ENCODE data around the gene IL24. TPM values are rescaled to one million over a fixed set of nuclear protein-coding genes. Genes with fewer than 3 reads are reported as not detected.

Gene IL24
- total RNA-seq, 2 donors from 2014 or later, result not detected

DNA sequence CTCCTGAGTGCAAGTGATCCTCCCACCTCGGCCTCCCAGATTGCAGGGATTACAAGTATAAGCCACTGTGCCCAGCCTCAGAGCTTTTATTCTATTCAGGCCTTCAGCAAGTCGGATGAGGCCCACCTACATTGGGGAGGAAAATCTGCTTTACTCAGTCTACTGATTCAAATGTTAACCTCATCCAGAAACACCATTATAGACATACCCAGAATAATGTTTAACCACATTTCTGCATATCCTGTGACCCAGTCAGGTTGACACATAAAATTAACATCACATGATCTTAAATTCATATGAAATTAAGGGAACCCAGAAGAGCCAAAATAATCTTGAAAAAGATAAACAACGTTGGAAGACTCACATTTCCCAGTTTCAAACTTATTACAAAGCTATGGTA, 16.9 kb upstream of the IL24 start:
- H3K4me3 ChIP-seq, result no peak overlapping the region
- ATAC-seq (ENCODE audit: insufficient number of reproducible peaks, low FRiP score, low read depth), result no peak

DNA sequence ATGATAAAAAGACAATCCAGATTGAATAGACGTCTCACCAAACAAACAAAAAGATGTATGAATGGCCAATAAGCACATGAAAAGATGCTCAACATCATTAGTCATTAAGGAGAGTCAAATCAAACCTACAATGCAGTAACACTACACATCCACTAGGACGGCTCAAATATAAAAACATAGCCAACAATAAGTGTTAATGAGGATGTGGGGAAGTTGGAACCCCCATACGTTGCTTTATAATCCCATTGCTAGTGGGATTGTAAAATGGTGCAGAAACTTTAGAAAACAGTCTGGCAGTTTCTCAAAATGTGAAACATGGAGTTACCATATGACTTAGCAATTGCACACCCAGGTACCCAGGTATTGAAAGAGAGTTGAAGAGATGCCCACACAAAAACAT, 14.7 kb upstream of the IL24 start:
- H3K4me1 ChIP-seq (ENCODE audit: control insufficient read depth in 1 of 2, low read depth in 2 of 2), result no peaks in the 10 kb centered on the region
- ATAC-seq (ENCODE audit: insufficient number of reproducible peaks, low FRiP score, low read depth), result no peak
- no peak overlapping the region for H3K27ac ChIP-seq
- H3K4me3 ChIP-seq, result no peak overlapping the region
- H3K27me3 ChIP-seq (replicated peaks; ENCODE audit: insufficient read depth), result no peaks in the 10 kb centered on the region
- H3K36me3 ChIP-seq, result no peaks in the 10 kb centered on the region
- H3K9me3 ChIP-seq, result peaks cover 13% of the 10 kb centered on the region
- no peak for DNase-seq (ENCODE audit: low spot score)
- TF ChIP-seq, protein P1, sequence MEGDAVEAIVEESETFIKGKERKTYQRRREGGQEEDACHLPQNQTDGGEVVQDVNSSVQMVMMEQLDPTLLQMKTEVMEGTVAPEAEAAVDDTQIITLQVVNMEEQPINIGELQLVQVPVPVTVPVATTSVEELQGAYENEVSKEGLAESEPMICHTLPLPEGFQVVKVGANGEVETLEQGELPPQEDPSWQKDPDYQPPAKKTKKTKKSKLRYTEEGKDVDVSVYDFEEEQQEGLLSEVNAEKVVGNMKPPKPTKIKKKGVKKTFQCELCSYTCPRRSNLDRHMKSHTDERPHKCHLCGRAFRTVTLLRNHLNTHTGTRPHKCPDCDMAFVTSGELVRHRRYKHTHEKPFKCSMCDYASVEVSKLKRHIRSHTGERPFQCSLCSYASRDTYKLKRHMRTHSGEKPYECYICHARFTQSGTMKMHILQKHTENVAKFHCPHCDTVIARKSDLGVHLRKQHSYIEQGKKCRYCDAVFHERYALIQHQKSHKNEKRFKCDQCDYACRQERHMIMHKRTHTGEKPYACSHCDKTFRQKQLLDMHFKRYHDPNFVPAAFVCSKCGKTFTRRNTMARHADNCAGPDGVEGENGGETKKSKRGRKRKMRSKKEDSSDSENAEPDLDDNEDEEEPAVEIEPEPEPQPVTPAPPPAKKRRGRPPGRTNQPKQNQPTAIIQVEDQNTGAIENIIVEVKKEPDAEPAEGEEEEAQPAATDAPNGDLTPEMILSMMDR (IDR thresholded peaks at IDR 0.05), result no peak

More for the DNA sequence above, 16.9 kb upstream of the IL24 start:
- no peaks in the 10 kb centered on the region for H3K36me3 ChIP-seq
- no peaks in the 10 kb centered on the region for H3K4me1 ChIP-seq (ENCODE audit: control insufficient read depth in 1 of 2, low read depth in 2 of 2)
- DNase-seq (ENCODE audit: low spot score), result no peak
- H3K9me3 ChIP-seq, result peaks cover 14% of the 10 kb centered on the region
- no peaks in the 10 kb centered on the region for H3K27me3 ChIP-seq (replicated peaks; ENCODE audit: insufficient read depth)
- TF ChIP-seq, protein P1 (IDR thresholded peaks at IDR 0.05), result no peak
- no peak overlapping the region for H3K27ac ChIP-seq

DNA sequence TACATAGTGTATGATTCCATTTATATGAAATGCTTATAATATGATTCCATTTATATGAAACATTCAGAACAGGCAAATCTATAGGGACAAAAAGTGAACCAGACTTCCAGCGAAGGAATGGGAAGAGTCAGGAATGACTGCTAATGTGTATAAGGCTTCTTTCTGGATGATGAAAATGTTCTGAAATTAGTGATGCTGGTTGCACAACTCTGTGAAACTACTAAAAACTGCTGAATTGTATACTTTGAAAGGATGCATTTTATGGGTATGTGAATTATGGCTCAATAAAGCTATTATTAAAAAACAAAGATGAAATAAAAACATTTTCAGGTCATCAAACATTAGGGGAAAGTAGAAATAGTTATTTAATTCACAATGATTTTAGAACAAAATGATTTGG, 14.1 kb upstream of the IL24 start:
- ATAC-seq (ENCODE audit: insufficient number of reproducible peaks, low FRiP score, low read depth) (no peak), DNase-seq (ENCODE audit: low spot score) (no peak)
- Histone ChIP-seq H3K36me3 (no peaks in the 10 kb centered on the region), H3K4me3 (no peak overlapping the region), H3K27ac (no peak overlapping the region), H3K27me3 (replicated peaks; ENCODE audit: insufficient read depth) (no peaks in the 10 kb centered on the region), H3K4me1 (ENCODE audit: control insufficient read depth in 1 of 2, low read depth in 2 of 2) (no peaks in the 10 kb centered on the region), H3K9me3 (peaks cover 9% of the 10 kb centered on the region)
- TF ChIP-seq, protein P1 (IDR thresholded peaks at IDR 0.05), result no peak

DNA sequence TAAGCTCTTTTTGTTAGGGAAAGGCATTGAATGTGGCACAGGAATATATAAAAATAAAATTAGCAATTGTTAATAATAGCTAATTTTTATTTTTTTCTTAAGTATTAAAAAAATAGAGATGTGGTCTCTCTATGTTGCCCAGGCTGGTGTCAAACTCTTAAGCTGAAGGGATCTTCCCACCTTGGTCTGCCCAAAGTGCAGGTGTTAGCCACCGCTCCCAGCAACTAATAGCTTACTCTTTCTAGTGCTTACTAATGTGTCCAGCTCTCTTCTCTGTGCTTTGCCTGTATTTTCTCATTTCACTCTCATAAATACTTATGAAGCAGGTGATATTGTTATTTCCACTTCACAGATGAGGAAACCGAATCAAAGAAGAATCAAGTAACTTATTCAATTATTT, 13.4 kb upstream of the IL24 start:
- no peak for DNase-seq (ENCODE audit: low spot score)
- Histone ChIP-seq H3K27ac (no peak overlapping the region), H3K36me3 (no peaks in the 10 kb centered on the region), H3K4me3 (no peak overlapping the region), H3K4me1 (ENCODE audit: control insufficient read depth in 1 of 2, low read depth in 2 of 2) (no peaks in the 10 kb centered on the region), H3K27me3 (replicated peaks; ENCODE audit: insufficient read depth) (no peaks in the 10 kb centered on the region), H3K9me3 (peaks cover 3% of the 10 kb centered on the region)
- ATAC-seq (ENCODE audit: insufficient number of reproducible peaks, low FRiP score, low read depth), result no peak
- TF ChIP-seq, protein P1 (IDR thresholded peaks at IDR 0.05), result no peak

DNA sequence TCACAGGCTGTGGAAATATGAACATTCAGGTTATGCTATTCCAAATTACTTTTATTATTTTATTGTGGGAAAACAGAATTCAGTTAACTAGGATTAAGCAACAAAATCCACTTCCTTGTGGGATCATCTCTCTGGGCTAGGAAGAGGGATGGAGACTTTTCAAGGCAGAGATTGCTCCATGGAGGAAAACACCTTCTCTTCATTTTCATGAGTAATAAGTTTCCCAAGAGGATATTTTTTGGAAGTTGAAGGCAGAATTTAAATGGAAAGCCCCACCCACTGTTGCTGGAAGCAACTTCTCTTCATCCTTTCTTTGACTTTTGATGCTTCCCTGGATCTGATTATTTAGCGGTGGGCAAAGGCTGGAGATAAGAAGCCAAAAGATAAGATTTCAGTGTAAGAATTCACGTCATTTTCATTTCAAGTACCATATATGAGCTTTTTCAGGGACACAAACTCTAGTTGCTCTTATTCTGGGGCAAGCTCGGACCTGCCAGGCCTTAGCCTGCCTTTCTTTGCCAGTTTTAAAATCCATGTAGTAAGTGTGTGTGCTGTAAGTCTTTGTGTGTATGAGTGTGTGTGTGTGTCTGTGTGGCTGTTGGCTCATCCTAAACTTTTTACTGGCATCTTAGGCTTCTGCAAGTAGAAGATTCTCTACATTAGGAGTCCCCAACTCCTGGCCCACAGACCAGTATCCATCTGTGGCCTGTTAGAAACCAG, 11.7 kb upstream of the IL24 start:
- no peaks in the 10 kb centered on the region for H3K36me3 ChIP-seq
- DNase-seq (ENCODE audit: low spot score) (no peak), ATAC-seq (ENCODE audit: insufficient number of reproducible peaks, low FRiP score, low read depth) (no peak)
- no peaks in the 10 kb centered on the region for H3K9me3 ChIP-seq
- no peaks in the 10 kb centered on the region for H3K4me1 ChIP-seq (ENCODE audit: control insufficient read depth in 1 of 2, low read depth in 2 of 2)
- no peak overlapping the region for H3K27ac ChIP-seq
- TF ChIP-seq, protein P1 (IDR thresholded peaks at IDR 0.05), result no peak
- H3K4me3 ChIP-seq, result no peak overlapping the region
- no peaks in the 10 kb centered on the region for H3K27me3 ChIP-seq (replicated peaks; ENCODE audit: insufficient read depth)
